Stomach smooth muscle (tissue), 2 donors: Measurements from ENCODE around the gene MRPS25.

Source experiments
- H3K27ac ChIP-seq: one replicate; pipeline ENCODE4 v1.7.0; 2013; ENCODE audit warnings: mild to moderate bottlenecking, low read length, inconsistent platforms
- H3K27me3 ChIP-seq, 2 donors: one replicate each; pipeline ENCODE4 v1.7.0; 2013; ENCODE audit warnings: low read length in 2 of 2; ENCODE audit not compliant: insufficient read depth in 2 of 2, control insufficient read depth in 1 of 2
- H3K36me3 ChIP-seq, 2 donors: one replicate each; pipeline ENCODE4 v1.7.0; 2013; ENCODE audit warnings: low read length in 2 of 2; ENCODE audit not compliant: control insufficient read depth in 2 of 2, insufficient read depth in 2 of 2
- H3K4me1 ChIP-seq: one replicate; pipeline ENCODE4 v1.7.0; 2013; ENCODE audit warnings: low read length; ENCODE audit not compliant: control insufficient read depth, insufficient read depth
- H3K4me3 ChIP-seq, 2 donors: one replicate each; pipeline ENCODE4 v1.7.0; 2013; ENCODE audit warnings: low read length in 2 of 2
- H3K9ac ChIP-seq, 2 donors: one replicate each; pipeline ENCODE4 v1.7.0; 2013; ENCODE audit warnings: low read length in 2 of 2, mild to moderate bottlenecking in 1 of 2
- H3K9me3 ChIP-seq, 2 donors: one replicate each; pipeline ENCODE4 v1.7.0; 2013; ENCODE audit warnings: low read length in 2 of 2; ENCODE audit not compliant: control insufficient read depth in 2 of 2
- donor health status: healthy.
- donor health status: Pancreatic carcinoma.

MRPS25 gene

DNA sequence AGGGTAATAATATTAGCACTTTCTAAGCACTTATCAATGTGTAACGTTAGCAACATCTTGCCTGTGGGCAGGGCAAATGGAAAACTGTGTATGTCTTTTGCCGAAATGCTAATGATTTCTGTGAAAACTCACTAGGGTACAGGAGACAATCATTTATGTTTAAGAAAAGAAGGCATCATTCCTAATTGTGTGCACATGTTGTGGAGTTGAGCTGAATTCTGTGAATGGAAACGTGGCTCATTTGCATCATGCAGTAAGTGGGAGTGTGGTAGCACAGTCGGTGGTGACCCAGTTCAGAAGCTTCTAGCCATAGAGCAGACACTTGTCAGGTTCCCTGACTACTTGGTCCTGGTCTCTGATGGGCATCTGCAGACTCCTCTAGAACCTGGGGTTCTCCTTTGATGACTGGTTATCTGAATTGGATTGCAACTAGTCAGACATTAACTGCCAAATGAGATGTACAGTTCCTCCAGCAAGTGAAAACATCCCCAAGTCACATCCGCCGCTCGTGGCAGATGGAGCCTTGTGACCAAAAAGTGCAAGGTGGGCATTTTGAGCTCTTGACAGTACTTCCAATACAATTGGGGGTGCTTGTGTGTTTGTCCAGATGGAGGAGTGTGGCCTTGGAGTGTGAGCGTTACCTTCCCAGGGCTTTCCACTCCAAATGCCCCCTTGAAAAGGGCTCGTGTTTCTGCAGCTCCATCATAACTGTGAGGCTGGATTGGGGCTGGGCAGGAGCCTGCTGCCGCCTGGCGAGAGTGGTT is 21.5 kb downstream of the MRPS25 start:
- Histone ChIP-seq H3K27ac (no peak overlapping the region), H3K4me1 (peaks cover 2% of the 10 kb centered on the region), H3K9me3 (no peaks in the 10 kb centered on the region), H3K4me3 (no peak overlapping the region), H3K27me3 (no peaks in the 10 kb centered on the region), H3K9ac (no peak overlapping the region), H3K36me3 (peaks cover 43 to 65% of the 10 kb centered on the region in 2 donors)

DNA sequence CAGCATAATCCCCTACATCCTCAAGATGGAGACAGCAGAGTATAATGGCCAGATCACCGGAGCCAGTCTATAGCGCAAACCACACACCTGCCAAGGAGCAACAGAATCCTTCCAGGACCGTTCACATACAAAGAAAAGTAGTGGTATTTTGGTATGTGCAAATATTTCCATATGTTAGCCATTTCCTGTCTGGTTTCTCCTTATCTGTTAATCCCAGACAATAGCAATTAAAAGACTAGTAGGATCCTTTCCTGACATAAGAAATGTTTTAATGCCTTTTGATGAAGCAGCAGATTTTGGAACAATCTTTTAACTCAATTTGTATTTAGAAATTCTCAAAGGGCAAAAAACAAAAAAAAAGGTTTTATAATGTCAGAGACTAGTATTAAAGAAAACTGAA is 22.2 kb downstream of the MRPS25 start:
- Histone ChIP-seq H3K27ac (no peak overlapping the region), H3K27me3 (no peaks in the 10 kb centered on the region), H3K4me3 (no peak overlapping the region), H3K9ac (no peak overlapping the region), H3K9me3 (no peaks in the 10 kb centered on the region), H3K36me3 (peaks cover 42 to 68% of the 10 kb centered on the region in 2 donors), H3K4me1 (peaks cover 2% of the 10 kb centered on the region)

DNA sequence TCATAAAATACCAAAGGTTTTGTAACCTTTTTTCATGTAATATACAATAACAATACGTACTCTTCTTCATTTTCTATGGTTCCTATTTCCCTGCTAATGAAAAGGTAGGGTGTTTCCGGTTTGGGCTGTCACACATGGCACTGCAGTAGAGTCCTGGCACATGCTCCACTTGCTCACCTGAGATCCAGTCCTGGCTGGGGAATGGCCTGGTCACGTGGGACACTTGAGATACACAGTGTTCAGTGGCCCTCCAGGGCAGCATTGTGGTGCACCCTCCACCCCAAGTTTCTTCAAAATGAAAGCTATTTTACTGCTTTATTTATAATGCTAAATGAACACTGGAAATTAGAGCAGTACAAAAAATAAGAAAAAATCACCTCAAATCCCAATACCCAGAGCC is 23.2 kb downstream of the MRPS25 start:
- Histone ChIP-seq H3K27ac (no peak overlapping the region), H3K4me3 (no peak overlapping the region), H3K36me3 (peaks cover 46 to 69% of the 10 kb centered on the region in 2 donors), H3K9ac (no peak overlapping the region), H3K9me3 (no peaks in the 10 kb centered on the region), H3K4me1 (peaks cover 2% of the 10 kb centered on the region), H3K27me3 (no peaks in the 10 kb centered on the region)

DNA sequence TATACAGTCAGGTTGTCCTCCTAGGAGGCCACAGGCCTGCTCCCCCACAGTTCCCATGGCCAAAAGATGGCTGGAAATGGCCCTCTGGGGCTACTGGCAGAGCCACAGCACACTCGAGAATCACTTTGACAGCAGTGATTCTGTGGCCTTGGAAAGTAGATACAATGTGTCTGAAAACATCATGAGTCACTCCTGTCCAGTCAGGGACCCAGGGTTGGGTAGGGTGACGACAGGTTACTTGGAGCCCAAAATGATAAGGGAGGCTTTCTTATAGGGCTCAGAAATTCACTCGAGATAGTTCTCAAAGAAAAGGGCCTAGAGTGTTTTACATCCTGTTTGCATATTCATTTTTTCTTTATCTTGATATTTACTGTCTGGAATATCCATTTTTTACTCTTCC is 24.3 kb downstream of the MRPS25 start:
- H3K36me3 ChIP-seq: peaks cover 38 to 65% of the 10 kb centered on the region in 2 donors
- no peaks in the 10 kb centered on the region for H3K27me3 ChIP-seq
- H3K4me1 ChIP-seq: peaks cover 2% of the 10 kb centered on the region
- H3K9me3 ChIP-seq: no peaks in the 10 kb centered on the region
- H3K27ac ChIP-seq: no peak overlapping the region
- H3K4me3 ChIP-seq: no peak overlapping the region
- H3K9ac ChIP-seq: no peak overlapping the region

DNA sequence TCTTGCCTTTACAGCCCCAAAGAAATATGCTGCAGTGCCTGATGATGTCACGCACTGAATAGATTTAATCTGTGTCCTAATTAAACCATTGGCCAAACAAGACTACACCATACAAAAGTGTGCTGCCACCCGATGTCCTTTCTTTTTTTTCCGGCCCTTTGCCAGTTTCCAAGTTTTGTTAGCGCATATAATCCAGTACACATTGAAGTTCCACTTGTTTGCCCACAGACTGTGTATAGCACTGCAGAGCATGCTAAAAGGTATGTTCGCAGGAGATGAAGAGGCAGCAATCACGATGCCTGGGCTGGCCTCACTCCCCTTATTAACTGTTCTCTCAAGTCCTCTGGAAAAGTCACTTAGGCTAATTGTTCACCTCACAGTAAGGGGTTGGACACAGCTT is 26.8 kb downstream of the MRPS25 start:
- no peaks in the 10 kb centered on the region for H3K9me3 ChIP-seq
- H3K9ac ChIP-seq: no peak overlapping the region
- H3K27me3 ChIP-seq: no peaks in the 10 kb centered on the region
- H3K36me3 ChIP-seq: peaks cover 36 to 61% of the 10 kb centered on the region in 2 donors
- H3K4me3 ChIP-seq: no peak overlapping the region
- no peaks in the 10 kb centered on the region for H3K4me1 ChIP-seq
- H3K27ac ChIP-seq: no peak overlapping the region

DNA sequence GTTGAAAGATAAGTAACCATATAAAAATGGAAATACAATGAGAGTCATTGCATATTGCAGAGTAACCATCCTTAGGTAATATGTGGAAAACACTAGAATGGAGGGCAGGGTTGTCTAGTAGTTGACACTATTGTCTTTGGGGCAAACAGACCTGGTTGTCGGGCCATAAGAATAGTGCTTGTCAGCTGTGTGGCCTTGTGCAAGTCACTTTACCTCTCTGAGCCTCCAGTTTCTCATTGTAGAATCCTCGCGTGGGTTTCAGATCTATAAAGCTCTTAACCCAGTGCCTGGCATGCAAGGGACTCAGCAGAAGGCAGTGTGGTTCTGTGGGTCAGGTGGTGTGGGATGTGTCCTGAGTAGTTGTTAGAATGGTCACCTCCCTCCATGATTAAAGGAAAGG is 32.0 kb downstream of the MRPS25 start:
- H3K27me3 ChIP-seq: no peaks in the 10 kb centered on the region
- no peak overlapping the region for H3K27ac ChIP-seq
- H3K9ac ChIP-seq: no peak overlapping the region
- H3K4me1 ChIP-seq: no peaks in the 10 kb centered on the region
- no peaks in the 10 kb centered on the region for H3K9me3 ChIP-seq
- H3K36me3 ChIP-seq: peaks cover 49 to 66% of the 10 kb centered on the region in 2 donors
- no peak overlapping the region for H3K4me3 ChIP-seq

DNA sequence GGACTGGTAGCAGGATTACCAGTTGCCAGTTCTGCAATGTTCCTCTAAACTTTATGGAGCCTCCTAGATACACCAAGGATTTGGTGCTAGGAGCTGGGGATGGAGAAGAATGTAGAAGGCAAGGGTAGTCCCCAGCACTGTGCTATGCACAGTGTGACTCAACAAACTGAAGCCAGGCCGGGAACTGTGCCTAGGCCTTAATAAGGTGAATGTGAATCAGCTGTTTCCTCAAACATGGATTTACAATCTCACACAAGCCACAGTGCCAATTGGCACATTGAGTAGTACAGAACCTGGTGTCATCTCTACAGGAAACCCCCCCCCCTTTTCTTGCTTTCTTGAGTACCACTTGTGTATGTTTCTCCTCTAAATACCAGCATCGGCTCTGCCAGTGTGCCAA is 32.5 kb downstream of the MRPS25 start:
- H3K9ac ChIP-seq: no peak overlapping the region
- peaks cover 46 to 62% of the 10 kb centered on the region in 2 donors for H3K36me3 ChIP-seq
- H3K27me3 ChIP-seq: no peaks in the 10 kb centered on the region
- H3K27ac ChIP-seq: no peak overlapping the region
- no peaks in the 10 kb centered on the region for H3K9me3 ChIP-seq
- no peak overlapping the region for H3K4me3 ChIP-seq
- H3K4me1 ChIP-seq: no peaks in the 10 kb centered on the region

DNA sequence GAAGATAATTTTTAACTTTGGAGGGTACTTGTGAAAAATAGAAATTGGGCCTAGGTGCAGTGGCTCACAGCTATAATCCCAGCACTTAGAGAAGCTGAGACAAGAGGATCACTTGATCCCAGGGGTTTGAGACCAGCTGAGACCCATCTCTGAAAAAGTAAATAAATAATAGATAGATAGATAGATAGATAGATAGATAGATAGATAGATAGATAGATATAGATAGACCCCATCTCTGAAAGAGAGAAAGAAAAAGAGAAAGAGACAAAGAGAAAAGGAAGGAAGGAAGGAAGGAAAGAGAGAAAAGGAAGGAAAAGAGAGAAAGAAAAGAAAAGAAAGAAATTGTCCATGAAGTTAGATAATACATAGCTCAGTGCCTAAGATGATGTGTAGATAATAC is 35.5 kb downstream of the MRPS25 start:
- Histone ChIP-seq H3K9ac (no peak overlapping the region), H3K4me3 (no peak overlapping the region), H3K27me3 (no peaks in the 10 kb centered on the region), H3K27ac (no peak overlapping the region), H3K9me3 (no peaks in the 10 kb centered on the region), H3K36me3 (peaks cover 48 to 54% of the 10 kb centered on the region in 2 donors), H3K4me1 (no peaks in the 10 kb centered on the region)

DNA sequence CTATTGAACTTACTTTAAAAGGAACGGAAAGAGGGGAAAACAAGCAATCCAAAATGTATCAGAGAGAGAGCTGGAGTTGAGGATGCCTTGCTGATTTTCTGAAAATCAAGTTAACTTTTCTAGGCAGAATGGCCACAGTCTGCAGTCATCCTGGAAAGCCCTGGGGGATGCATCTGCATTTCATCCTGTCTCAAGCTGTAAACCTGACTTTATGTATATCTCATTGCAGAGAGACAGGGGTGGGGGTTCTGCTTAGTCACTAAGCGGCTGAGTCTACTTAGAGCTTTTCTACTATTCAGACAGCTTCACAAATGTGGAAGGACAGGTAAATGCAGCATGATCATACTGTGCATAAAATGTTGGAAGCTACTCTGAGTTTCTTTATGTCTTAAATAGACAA is 41.4 kb downstream of the MRPS25 start:
- no peak overlapping the region for H3K4me3 ChIP-seq
- peaks cover 42 to 48% of the 10 kb centered on the region in 2 donors for H3K36me3 ChIP-seq
- no peaks in the 10 kb centered on the region for H3K4me1 ChIP-seq
- H3K9me3 ChIP-seq: no peaks in the 10 kb centered on the region
- no peak overlapping the region for H3K27ac ChIP-seq
- H3K9ac ChIP-seq: no peak overlapping the region
- H3K27me3 ChIP-seq: no peaks in the 10 kb centered on the region

DNA sequence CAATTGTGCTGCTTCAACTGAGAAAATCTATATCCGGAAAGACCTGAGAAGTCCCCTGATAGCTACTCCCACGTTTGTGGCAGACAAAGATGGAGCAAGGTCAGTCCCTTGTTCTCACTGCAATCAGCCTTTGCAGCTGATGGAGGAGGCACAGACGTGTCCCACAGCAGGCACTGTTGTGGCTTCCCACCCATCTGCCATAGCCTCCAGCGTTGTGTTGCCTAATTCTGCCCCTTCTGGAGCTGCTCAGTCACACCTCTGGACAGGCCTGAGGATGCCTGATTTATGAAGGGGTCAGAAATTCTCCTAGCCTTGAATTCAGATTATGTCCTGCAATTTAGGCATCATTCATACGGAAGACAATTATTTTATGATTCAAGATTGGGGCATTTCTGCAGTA is 41.9 kb downstream of the MRPS25 start:
- Histone ChIP-seq H3K36me3 (peaks cover 37 to 48% of the 10 kb centered on the region in 2 donors), H3K27me3 (no peaks in the 10 kb centered on the region), H3K4me1 (no peaks in the 10 kb centered on the region)

DNA sequence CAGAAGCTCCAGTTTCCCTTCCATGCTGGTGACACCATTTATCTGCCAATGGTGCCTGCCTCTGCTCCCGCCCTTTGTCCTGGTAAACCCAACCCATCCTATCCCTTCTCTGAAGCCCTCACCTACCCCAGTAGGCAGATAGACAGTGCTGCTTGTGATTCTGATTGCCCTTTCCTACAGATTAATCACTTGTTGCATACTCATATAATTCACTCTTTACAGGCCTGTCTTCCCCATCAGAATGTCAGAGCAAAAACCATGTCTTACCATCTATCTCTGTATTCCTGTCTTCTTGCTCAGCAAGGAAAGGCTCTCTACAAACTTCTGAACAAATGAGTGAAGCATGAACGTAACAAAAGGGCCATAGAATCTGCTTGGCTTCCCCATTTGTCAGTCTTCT is 47.9 kb downstream of the MRPS25 start:
- Histone ChIP-seq H3K4me1 (no peaks in the 10 kb centered on the region), H3K27me3 (no peaks in the 10 kb centered on the region), H3K27ac (no peak overlapping the region), H3K9me3 (no peaks in the 10 kb centered on the region), H3K36me3 (peaks cover 35 to 56% of the 10 kb centered on the region in 2 donors), H3K9ac (no peak overlapping the region), H3K4me3 (no peak overlapping the region)

More for the DNA sequence above, 41.9 kb downstream of the MRPS25 start:
- H3K27ac ChIP-seq: no peak overlapping the region
- H3K9ac ChIP-seq: no peak overlapping the region
- H3K4me3 ChIP-seq: no peak overlapping the region
- no peaks in the 10 kb centered on the region for H3K9me3 ChIP-seq
